Panc1 (cell line): ENCODE results near the gene PDE4A.

Source experiments
- POLR2AphosphoS5 ChIP-seq: IDR thresholded peaks from 2 replicates; pipeline ENCODE4 v1.6.1; 2012; ENCODE audit warnings: mild to moderate bottlenecking, low read depth, low read length, moderate library complexity
- TCF7L2 ChIP-seq: IDR thresholded peaks from 2 replicates; pipeline ENCODE4 v1.6.1; 2011; ENCODE audit warnings: mild to moderate bottlenecking, low read depth, low read length, inconsistent platforms
- TF ChIP-seq, protein P1 (sequence below): fragments of 450-650 bp; IDR thresholded peaks from 2 replicates; pipeline ENCODE4 v1.5.1; 2017; ENCODE audit warnings: mild to moderate bottlenecking

DNA sequence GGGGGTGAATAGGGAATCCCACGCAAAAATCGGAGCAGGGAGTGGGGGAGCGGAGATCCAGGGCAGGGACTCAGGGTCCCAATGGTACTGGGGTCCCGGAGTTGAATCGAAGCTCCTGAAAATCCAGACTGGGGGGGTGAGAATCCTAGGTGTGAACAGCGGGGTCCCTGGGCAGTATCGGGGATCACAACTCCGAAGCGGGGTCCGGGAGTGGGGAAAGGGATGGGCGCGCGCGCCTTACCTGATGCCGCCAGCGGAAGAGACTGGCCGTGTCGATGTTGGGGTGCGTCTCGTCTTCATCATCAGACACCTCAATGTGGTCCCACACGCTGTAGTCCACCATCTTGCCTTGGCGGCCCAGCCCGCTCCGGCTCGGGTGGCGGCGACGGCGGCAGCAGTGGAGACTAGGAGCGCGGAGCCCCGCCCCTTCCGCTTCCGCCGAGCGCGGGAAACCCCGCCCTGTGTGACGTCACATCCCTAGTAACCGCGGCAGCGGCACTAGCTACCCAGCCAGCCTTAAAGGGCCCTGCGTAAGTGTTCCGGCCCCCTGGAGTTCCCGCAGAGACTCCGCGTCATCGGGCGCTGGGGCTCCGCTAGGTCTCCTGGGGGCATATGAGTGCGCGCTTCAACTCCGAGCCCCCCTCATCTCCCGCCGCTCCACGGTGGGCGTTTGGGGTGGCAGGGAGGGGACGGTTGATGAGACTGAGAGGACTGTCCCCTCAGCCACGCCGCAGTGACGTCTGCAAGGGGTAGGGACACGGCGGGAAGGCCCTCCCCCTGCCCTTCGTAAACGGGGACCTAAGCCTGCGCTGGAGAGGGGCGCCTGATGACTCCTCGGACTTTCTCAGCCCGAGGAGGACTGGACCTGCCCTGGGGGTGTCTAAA is 17.0 kb upstream of the PDE4A start, which contains the start of gene CDC37:
- TF ChIP-seq, protein P1, sequence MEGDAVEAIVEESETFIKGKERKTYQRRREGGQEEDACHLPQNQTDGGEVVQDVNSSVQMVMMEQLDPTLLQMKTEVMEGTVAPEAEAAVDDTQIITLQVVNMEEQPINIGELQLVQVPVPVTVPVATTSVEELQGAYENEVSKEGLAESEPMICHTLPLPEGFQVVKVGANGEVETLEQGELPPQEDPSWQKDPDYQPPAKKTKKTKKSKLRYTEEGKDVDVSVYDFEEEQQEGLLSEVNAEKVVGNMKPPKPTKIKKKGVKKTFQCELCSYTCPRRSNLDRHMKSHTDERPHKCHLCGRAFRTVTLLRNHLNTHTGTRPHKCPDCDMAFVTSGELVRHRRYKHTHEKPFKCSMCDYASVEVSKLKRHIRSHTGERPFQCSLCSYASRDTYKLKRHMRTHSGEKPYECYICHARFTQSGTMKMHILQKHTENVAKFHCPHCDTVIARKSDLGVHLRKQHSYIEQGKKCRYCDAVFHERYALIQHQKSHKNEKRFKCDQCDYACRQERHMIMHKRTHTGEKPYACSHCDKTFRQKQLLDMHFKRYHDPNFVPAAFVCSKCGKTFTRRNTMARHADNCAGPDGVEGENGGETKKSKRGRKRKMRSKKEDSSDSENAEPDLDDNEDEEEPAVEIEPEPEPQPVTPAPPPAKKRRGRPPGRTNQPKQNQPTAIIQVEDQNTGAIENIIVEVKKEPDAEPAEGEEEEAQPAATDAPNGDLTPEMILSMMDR: no peak
- TF ChIP-seq POLR2AphosphoS5 (peak; percentile 85), TCF7L2 (no peak)
